Activated naive CD8-positive, alpha-beta T cell treated with anti-CD3 and anti-CD28 coated beads, Interleukin-2, amount 50 U/mL, for 24 hours (primary cell): Measurements from ENCODE around the gene RIMKLB.
A peak's percentile ranks its signal among the peaks of the same experiment; 100 is the strongest.

ENCODE experiments used
- ATAC-seq: fragments of 150-1000 bp; cut with Tn5 transposase; one replicate; pipeline ENCODE4 v1.10.0; 2021
- DNase-seq: peaks from one replicate; pipeline ENCODE4 v3.0.0; 2021
- H3K27ac Mint-ChIP-seq: one replicate; pipeline ENCODE4 v1.8.0; 2021; ENCODE audit warnings: mild to moderate bottlenecking, mixed read lengths
- H3K27me3 Mint-ChIP-seq: one replicate; pipeline ENCODE4 v1.8.0; 2021; ENCODE audit warnings: mixed read lengths
- H3K36me3 Mint-ChIP-seq: one replicate; pipeline ENCODE4 v1.8.0; 2021; ENCODE audit warnings: low read depth, mixed read lengths
- H3K4me1 Mint-ChIP-seq: one replicate; pipeline ENCODE4 v1.8.0; 2021; ENCODE audit warnings: mixed read lengths
- H3K4me3 Mint-ChIP-seq: one replicate; pipeline ENCODE4 v1.8.0; 2021; ENCODE audit warnings: mild to moderate bottlenecking, moderate library complexity, mixed read lengths
- H3K9me3 Mint-ChIP-seq: one replicate; pipeline ENCODE4 v1.8.0; 2021; ENCODE audit warnings: mixed read lengths

RIMKLB gene, protein sequence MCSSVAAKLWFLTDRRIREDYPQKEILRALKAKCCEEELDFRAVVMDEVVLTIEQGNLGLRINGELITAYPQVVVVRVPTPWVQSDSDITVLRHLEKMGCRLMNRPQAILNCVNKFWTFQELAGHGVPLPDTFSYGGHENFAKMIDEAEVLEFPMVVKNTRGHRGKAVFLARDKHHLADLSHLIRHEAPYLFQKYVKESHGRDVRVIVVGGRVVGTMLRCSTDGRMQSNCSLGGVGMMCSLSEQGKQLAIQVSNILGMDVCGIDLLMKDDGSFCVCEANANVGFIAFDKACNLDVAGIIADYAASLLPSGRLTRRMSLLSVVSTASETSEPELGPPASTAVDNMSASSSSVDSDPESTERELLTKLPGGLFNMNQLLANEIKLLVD

DNA sequence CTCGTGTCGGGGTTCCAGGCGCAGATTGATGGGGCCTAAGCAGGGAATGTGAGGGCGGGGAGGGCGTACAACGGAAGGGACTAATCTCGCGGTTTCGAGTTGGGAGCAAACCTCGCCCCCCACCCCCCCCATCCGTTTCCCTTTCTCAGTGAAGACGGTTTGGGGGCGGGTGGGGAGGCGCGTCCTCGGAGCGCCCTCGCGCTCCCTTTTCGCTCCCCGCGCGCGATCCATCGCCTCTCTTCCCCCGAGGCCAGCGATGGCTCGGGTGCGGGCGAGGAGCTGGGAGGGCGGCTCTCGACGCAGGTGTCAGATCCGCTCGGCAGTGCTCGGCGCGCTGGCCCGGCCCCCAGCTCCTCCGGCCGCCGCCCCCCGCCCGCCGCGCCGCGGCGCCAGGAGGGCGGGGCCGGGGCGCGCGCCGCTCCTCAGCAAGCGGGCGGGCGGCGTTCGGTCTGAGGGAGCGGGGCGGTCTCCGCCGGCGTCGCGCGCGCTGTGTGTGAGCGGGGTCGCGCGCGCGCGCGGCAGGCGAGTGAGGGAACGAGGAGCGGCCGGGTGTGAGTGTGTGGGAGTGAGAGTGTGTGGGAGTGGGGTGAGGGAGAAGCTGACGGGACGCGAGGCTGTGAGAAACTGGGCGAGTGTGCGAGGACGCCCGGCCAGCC, at the start of gene RIMKLB:
TSS of gene RIMKLB (plus strand) at position 516 of the 656 bp plus-strand sequence. CDS start 15,876 bp downstream, outside the sequence.
- H3K36me3 Mint-ChIP-seq = peaks cover 3% of the 10 kb centered on the region
- peak within 1 kb of the TSS; percentile 85 for H3K27ac Mint-ChIP-seq
- ATAC-seq = peak; percentile 87
- peak; percentile 77 for DNase-seq
- peaks cover 25% of the 10 kb centered on the region for H3K4me1 Mint-ChIP-seq
- H3K9me3 Mint-ChIP-seq = no peaks in the 10 kb centered on the region
- peaks cover 15% of the 10 kb centered on the region for H3K27me3 Mint-ChIP-seq
- H3K4me3 Mint-ChIP-seq = peak within 1 kb of the TSS; percentile 85

DNA sequence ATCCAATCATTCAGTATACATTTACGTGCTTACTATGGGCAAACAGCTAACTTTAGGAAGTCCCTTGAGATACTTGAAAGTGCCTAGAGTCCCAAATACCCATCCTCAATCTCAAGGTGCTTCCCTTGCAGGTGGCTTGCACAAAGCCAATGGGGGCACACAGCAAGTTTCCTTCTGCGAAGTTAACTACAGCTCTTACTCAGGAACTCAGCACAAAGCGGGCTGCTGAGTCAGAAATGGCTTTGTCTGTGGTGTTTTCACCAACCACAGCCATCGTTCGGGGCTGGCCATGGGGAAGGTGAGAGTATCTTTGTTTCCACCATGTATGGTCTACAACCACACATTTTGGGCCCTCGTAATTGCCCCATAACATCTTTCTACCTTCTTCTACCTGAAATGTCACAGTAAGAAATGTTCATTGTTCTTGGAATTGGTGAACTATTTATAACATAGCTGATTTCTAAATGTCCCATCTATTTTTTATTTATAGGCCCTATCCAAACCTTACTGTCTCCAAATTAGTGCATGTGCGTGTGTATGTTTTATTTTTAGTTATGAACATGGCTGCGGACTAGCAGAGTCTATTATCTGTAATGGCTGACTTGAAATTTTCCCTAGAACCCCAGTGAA, 49.1 kb upstream of the RIMKLB start:
- H3K27ac Mint-ChIP-seq = peak overlapping the region; percentile 68
- H3K27me3 Mint-ChIP-seq = peaks cover 17% of the 10 kb centered on the region
- no peaks in the 10 kb centered on the region for H3K9me3 Mint-ChIP-seq
- peak; percentile 76 for DNase-seq
- H3K4me3 Mint-ChIP-seq = peak overlapping the region; percentile 19
- peaks cover 49% of the 10 kb centered on the region for H3K4me1 Mint-ChIP-seq
- ATAC-seq = peak; percentile 91
- H3K36me3 Mint-ChIP-seq = no peaks in the 10 kb centered on the region

DNA sequence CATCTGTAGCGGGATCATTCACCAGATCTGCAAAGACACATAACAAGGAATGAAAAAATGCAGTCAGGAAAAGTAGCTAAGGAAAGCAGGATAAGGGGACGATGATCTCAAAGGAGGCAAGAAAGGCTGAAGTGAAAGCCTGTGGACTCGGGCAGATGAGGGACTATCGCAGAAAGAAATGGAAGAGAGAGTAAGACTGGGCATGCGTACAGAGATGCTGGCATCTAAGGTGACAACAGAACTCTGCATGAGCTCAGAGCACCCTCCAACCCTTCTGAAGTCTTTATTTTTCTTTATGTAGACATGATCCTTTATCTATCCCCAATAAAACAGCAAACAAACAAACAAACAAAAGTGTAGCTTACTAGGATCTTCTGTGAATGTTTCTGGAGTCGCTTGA, 42.4 kb upstream of the RIMKLB start:
- Mint-ChIP-seq H3K4me3 (no peak overlapping the region), H3K36me3 (no peaks in the 10 kb centered on the region), H3K27me3 (peaks cover 11% of the 10 kb centered on the region), H3K27ac (no peak overlapping the region), H3K9me3 (no peaks in the 10 kb centered on the region), H3K4me1 (no peaks in the 10 kb centered on the region)
- no peak for DNase-seq
- no peak for ATAC-seq

DNA sequence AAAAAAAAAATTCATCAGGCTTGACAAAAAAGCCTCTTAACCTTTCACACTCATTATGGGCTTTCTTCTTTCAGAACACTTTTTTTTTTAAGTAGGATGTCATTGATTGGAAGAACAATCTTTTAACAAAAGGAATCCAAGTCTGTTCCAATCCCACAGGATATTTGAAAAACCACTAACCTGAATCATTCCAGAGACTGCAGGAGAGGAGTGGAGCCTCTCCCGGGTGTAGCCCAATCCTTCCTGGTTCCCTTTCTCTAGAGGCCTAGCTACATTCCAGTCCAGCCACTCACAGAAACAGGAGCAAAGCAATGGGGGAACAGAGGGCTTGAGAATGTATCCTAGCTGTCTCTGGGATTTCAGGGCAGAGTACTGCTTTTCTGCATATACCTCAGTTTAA, 39.4 kb upstream of the RIMKLB start:
- no peak overlapping the region for H3K27ac Mint-ChIP-seq
- ATAC-seq (no peak), DNase-seq (no peak)
- no peaks in the 10 kb centered on the region for H3K36me3 Mint-ChIP-seq
- no peaks in the 10 kb centered on the region for H3K9me3 Mint-ChIP-seq
- peaks cover 5% of the 10 kb centered on the region for H3K27me3 Mint-ChIP-seq
- no peak overlapping the region for H3K4me3 Mint-ChIP-seq
- no peaks in the 10 kb centered on the region for H3K4me1 Mint-ChIP-seq

DNA sequence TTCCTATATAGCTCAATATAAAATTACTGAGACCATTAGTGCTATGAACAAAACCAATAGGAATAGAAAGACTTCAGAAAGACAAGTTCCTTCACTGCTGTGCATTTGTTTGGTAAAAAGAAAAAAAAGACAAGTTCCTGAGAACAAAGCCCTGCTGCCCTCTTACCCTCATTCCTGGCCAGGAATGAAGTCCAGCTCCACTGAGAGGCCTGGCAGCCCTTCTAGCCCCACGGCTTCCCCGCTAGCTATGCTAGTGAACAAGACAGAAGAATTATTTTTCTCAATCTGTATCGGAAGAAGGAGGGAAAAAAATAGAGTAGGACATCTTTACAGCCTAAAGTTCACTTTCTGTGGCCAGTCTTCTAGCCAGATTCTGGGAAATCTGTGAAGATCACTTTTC, 36.8 kb upstream of the RIMKLB start:
- no peaks in the 10 kb centered on the region for H3K4me1 Mint-ChIP-seq
- no peaks in the 10 kb centered on the region for H3K9me3 Mint-ChIP-seq
- no peak overlapping the region for H3K4me3 Mint-ChIP-seq
- ATAC-seq (no peak), DNase-seq (no peak)
- H3K27ac Mint-ChIP-seq = no peak overlapping the region
- no peaks in the 10 kb centered on the region for H3K36me3 Mint-ChIP-seq
- H3K27me3 Mint-ChIP-seq = peaks cover 7% of the 10 kb centered on the region

DNA sequence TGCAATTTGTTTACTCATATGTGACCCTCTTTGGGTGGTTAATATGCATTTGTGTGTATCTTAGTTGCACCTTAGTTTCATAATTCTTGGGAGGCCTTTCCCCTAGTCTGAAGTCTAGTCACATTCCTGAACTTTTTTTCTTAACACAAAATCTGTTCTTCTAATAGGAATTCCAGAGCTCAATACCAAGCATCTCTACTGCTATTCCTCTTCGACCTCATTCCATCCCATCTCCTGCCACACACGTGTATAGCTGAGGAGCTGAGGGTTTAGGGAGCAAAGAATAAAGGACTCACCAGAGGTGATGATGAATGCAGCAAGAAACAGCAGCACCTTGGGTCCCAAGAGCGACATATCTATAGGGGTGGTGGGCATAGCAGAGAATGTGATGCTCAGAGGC, 36.0 kb upstream of the RIMKLB start:
- no peak overlapping the region for H3K4me3 Mint-ChIP-seq
- no peak overlapping the region for H3K27ac Mint-ChIP-seq

DNA sequence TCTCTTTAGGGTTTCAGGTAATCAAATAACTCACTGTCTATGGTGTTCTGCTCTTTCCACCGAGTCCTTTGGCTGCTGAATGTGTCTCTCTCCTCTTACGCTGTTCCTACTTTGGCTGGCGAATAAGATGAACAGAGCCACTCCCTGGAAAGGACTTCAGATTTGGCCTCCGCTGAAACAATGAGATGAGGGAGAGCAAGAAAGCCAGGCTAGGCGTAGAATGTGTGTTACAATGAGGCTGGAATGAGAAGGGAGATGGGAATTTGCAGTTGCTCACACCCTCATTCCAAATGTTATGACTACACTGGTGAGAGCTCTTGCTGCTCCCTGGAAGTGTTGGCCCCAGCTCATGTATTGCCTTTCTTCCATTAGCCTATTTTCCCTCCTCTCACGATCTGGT, 35.2 kb upstream of the RIMKLB start, which contains the start of gene MFAP5:
TSS of gene MFAP5 (minus strand) at position 234 of the 400 bp plus-strand sequence. CDS start 722 bp downstream, outside the sequence.
- Mint-ChIP-seq H3K27ac (no peak within 1 kb of the TSS), H3K9me3 (no peaks in the 10 kb centered on the region), H3K36me3 (no peaks in the 10 kb centered on the region), H3K4me1 (no peaks in the 10 kb centered on the region), H3K27me3 (peaks cover 7% of the 10 kb centered on the region), H3K4me3 (no peak within 1 kb of the TSS)
- no peak for DNase-seq
- no peak for ATAC-seq

More for the DNA sequence above, 36.0 kb upstream of the RIMKLB start:
- Mint-ChIP-seq H3K4me1 (no peaks in the 10 kb centered on the region), H3K9me3 (no peaks in the 10 kb centered on the region), H3K36me3 (no peaks in the 10 kb centered on the region), H3K27me3 (peaks cover 7% of the 10 kb centered on the region)
- DNase-seq (no peak), ATAC-seq (no peak)

DNA sequence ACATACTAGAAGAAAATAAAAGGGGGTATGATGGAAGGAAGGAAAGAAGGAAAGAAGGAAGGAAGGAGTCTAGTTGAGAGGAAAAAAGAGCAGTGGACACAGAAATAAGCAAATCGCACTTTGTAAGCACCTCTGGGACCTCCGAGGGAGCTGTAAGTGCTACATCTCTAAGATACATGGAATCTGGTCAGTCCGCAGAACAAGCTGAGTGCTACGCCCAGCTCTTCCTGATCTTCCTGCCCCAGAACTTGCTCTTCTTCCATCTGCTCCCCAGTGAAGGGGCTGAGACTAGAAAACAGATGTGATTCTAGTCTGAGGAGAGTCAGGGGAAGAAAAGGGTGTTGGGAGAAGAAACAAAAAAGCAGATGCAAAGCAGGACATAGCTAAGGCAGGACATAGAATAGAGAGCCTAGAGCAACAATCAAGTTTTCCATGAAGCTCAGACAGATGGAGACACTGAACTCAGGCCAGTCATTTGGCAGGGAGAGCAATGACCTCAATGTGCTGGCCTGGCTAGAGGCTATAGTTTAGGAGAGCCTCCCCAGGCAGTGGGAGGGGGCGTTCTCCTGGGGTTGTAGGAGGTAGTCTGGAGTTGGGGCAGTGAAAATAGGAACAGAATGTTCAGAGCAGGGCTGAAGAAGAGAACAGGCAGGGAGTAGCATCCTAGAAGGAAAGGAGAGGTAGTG, 33.4 kb upstream of the RIMKLB start:
- H3K27me3 Mint-ChIP-seq = peaks cover 7% of the 10 kb centered on the region
- H3K36me3 Mint-ChIP-seq = no peaks in the 10 kb centered on the region
- no peak overlapping the region for H3K27ac Mint-ChIP-seq
- DNase-seq = no peak
- no peaks in the 10 kb centered on the region for H3K9me3 Mint-ChIP-seq
- H3K4me3 Mint-ChIP-seq = no peak overlapping the region
- no peak for ATAC-seq
- H3K4me1 Mint-ChIP-seq = no peaks in the 10 kb centered on the region

DNA sequence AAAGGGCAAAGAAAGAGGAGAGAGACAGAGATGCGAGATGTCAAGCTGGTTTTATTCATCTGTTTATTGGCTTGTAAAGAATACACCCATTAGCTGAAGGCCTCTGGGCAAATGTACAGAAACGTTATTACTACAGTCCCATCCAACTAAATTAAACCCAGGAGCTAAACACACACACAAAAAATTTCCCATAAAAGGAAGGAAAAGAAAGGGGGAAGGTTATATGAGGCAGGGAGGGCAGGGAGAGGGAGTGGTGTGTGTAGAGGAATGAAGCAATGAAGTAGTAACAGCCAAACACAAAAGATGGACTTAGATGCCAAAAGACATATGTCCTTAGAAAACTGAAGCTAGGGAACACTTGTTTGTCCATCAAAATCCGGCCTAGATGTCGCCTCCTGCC, 32.0 kb upstream of the RIMKLB start:
- H3K9me3 Mint-ChIP-seq = no peaks in the 10 kb centered on the region
- ATAC-seq = no peak
- H3K4me3 Mint-ChIP-seq = no peak overlapping the region
- H3K27ac Mint-ChIP-seq = no peak overlapping the region
- H3K36me3 Mint-ChIP-seq = no peaks in the 10 kb centered on the region
- no peak for DNase-seq
- peaks cover 7% of the 10 kb centered on the region for H3K27me3 Mint-ChIP-seq
- H3K4me1 Mint-ChIP-seq = no peaks in the 10 kb centered on the region

DNA sequence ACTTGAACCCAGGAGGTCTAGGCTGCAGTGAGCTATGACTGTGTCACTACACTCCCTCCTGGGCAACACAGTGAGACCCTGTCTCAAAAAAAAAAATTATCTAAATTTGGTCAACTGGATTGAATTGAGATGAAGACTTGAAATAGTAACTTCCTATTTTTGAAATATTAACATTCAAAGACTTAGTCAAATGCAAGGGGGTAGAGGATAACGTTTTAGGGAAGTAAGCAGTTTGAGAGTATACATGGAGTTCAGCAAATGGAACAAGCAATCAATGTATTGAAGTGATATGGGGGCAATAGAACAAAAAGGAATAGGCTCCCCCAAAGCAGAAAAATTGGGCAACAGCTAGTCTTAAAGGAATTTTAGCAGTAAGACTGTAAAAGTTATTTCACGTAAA, 30.5 kb upstream of the RIMKLB start:
- no peaks in the 10 kb centered on the region for H3K4me1 Mint-ChIP-seq
- ATAC-seq = no peak
- peaks cover 7% of the 10 kb centered on the region for H3K27me3 Mint-ChIP-seq
- no peak overlapping the region for H3K27ac Mint-ChIP-seq
- H3K9me3 Mint-ChIP-seq = no peaks in the 10 kb centered on the region
- H3K36me3 Mint-ChIP-seq = no peaks in the 10 kb centered on the region
- no peak for DNase-seq
- no peak overlapping the region for H3K4me3 Mint-ChIP-seq

DNA sequence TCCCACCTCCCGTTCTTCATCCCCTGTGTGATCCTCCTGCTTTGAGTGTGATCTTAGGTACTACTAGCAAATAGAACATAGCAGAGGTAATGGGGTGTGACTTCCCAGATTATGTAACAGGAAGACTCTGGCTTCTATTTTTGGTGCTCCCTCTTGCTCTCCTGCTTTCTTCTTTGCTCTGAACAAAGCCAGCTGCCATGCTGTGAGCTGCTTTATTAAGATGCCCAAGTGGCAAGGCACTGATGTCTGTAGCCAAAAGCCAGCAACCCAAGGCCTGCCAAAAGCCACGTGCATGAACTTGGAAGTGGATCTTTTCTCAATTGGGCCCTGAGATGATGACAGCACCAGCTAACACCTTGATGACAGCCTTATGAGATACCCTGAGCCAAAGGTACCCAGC, 29.4 kb upstream of the RIMKLB start:
- Mint-ChIP-seq H3K4me3 (no peak overlapping the region), H3K27ac (no peak overlapping the region)

DNA sequence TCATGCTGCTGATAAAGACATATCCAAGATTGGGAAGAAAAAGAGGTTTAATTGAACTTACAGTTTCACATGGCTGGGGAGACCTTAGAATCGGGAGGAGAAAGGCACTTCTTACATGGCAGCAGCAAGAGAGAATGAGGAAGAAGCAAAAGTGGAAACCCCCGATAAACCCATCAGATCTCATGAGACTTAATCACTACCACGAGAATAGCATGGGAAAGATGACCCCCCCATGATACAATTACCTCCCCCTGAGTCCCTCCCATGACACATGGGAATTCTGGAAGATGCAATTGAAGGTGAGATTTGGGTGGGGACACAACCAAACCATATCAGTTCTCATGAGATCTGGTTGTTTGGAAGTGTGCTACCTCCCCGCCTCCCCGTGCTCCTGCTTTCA, 25.4 kb upstream of the RIMKLB start:
- Mint-ChIP-seq H3K27me3 (peaks cover 3% of the 10 kb centered on the region), H3K4me1 (no peaks in the 10 kb centered on the region), H3K36me3 (no peaks in the 10 kb centered on the region), H3K4me3 (no peak overlapping the region), H3K9me3 (no peaks in the 10 kb centered on the region), H3K27ac (no peak overlapping the region)
- ATAC-seq (no peak), DNase-seq (no peak)

More for the DNA sequence above, 29.4 kb upstream of the RIMKLB start:
- DNase-seq (no peak), ATAC-seq (no peak)
- no peaks in the 10 kb centered on the region for H3K4me1 Mint-ChIP-seq
- peaks cover 7% of the 10 kb centered on the region for H3K27me3 Mint-ChIP-seq
- no peaks in the 10 kb centered on the region for H3K9me3 Mint-ChIP-seq
- no peaks in the 10 kb centered on the region for H3K36me3 Mint-ChIP-seq

DNA sequence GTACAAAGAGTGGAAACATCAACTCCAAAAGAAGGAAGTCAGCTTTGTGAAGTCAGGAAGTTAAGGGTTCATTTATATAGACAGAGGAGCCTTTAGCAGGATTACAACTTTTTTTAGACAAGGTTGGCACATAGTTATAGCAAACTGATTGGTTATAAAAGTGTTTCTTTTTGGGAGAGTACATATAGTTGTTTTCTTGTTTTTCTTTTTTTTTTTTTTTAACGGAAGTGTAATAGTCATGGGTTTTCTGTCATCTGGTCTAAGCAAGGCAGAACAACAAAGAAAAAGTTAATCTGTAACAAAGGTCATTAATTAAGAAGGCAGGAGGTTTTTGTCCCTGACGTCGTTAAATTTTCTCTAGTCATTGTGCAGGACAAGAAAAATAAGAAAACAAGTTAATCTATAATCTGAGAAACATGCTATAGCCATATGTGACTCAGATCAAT, 22.2 kb upstream of the RIMKLB start:
- no peaks in the 10 kb centered on the region for H3K36me3 Mint-ChIP-seq
- H3K4me3 Mint-ChIP-seq = no peak overlapping the region
- H3K27ac Mint-ChIP-seq = no peak overlapping the region
- H3K27me3 Mint-ChIP-seq = peaks cover 3% of the 10 kb centered on the region
- no peak for ATAC-seq
- H3K9me3 Mint-ChIP-seq = no peaks in the 10 kb centered on the region
- DNase-seq = no peak
- H3K4me1 Mint-ChIP-seq = no peaks in the 10 kb centered on the region

DNA sequence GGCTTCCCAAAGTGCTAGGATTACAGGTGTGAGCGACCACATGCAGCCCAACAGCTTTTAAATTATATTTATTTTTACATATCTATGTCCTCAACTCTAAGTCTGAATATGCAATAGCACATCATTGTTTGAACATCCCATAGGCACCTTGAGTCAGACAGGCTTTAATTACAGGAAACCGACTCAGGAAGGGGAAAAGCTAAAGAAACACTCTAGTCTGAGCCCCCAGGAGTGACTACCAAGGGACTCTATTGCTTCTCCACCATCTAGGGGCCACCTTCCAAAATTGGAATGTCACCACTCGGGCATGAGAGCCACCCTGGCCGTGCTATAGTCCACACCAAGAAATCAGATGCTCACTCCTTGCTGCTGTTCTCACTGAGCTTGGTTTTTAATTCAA, 21.1 kb upstream of the RIMKLB start:
- Mint-ChIP-seq H3K36me3 (no peaks in the 10 kb centered on the region), H3K9me3 (no peaks in the 10 kb centered on the region), H3K4me3 (no peak overlapping the region), H3K27ac (no peak overlapping the region), H3K27me3 (peaks cover 3% of the 10 kb centered on the region), H3K4me1 (no peaks in the 10 kb centered on the region)
- DNase-seq = no peak
- ATAC-seq = no peak
